HG03575 (cell line): ENCODE results near the gene KCTD2.

ENCODE experiments used
- ATAC-seq: cut with Tn5 transposase; IDR thresholded peaks from one replicate; pipeline ENCODE4 v1.9.1; 2021; ENCODE audit not compliant: unreplicated experiment, insufficient number of reproducible peaks, low FRiP score; ENCODE audit errors: extremely low read depth

Gene KCTD2

GRCh38 chr17:75110234-75110937, 63.4 kb downstream of the KCTD2 start:
- ATAC-seq: no peak

- no peak for ATAC-seq
Measured at GRCh38 chr17:75111777-75112335, 64.8 kb downstream of the KCTD2 start.

DNA sequence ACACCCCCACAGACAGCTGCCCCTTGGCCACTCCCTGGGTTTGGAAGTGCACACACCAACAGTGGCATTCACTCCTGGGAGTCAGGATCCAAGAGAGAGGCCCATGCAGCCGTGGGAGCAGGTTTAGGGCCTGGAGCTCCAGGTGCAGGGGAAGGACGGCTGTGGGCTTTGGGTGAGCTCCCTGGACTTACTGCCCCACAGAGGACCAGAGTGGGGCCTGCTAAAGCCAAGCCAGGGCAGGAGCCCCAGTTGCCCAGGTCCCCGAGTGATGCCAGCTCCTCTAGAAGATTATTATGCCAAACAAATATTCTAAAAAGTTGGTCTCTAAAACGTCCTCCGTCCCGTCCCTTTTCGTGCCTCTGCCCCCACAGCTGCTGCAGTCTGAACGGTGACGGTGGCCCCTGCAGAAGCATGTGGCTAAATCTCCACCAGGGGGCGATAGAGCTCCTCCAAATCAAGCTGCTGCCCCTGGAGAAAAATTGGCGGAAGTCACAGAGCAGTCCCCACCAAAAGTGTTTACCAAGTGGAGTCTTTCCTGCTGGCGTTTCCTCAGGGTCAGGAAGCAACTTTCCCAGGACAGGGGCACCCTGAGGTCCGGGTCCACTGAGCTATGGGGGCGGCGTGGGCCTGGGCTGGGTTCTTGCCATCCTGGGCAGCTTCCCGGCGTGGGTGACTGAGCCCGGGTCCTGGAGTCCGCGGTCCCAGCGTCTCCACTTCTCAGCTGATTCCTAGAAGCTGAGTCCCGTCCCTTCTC, 67.0 kb downstream of the KCTD2 start:
- no peak for ATAC-seq

GRCh38 chr17:75114552-75115314, 67.7 kb downstream of the KCTD2 start:
- ATAC-seq: no peak
